SU-DHL-6 (cell line): ENCODE measurements around the gene LRPAP1.
"Not testable (repeated sequence)": the region's sequence is repeated elsewhere in the genome, so short reads cannot be mapped to it uniquely, and the experiment has no call there.

Source experiments
- CTCF ChIP-seq: fragments of 200-600 bp; sonication (generic); IDR thresholded peaks from one replicate; pipeline ENCODE4 v1.5.1; 2017; ENCODE audit warnings: antibody characterized with exemption, mild to moderate bottlenecking, low read length, moderate library complexity; ENCODE audit not compliant: insufficient read depth, poor library complexity, severe bottlenecking
- EZH2phosphoT487 ChIP-seq: fragments of 200-600 bp; sonication (generic), shearing (Covaris generic); conservative IDR thresholded peaks from 2 replicates; pipeline ENCODE4 v1.6.1; 2018; ENCODE audit warnings: mild to moderate bottlenecking, antibody characterized with exemption, low read length, moderate library complexity, mixed read lengths

- TF ChIP-seq CTCF, EZH2phosphoT487: not testable (repeated sequence)
Measured at GRCh38 chr4:3557088-3557492, 24.9 kb upstream of the LRPAP1 start.
